HepG2 (cell line): ENCODE measurements around the gene HOXA11. TPM values are rescaled to one million over a fixed set of nuclear protein-coding genes. Genes with fewer than 3 reads are reported as not detected.
A peak's percentile ranks its signal among the peaks of the same experiment; 100 is the strongest.

ENCODE experiments used
- AKNA ChIP-seq: sonication (generic); formaldehyde crosslinking; IDR thresholded peaks from 2 replicates; pipeline ENCODE4 v1.4.0; 2020; ENCODE audit warnings: missing genetic modification reagents, borderline replicate concordance
- JDP2 ChIP-seq: sonication (generic); formaldehyde crosslinking; IDR thresholded peaks from 2 replicates; pipeline ENCODE4 v1.8.1; 2022; ENCODE audit warnings: missing genetic modification reagents, borderline replicate concordance
- NBN ChIP-seq: fragments of 450-650 bp; conservative IDR thresholded peaks from 2 replicates; pipeline ENCODE4 v1.6.1; 2017
- NCOR1 ChIP-seq: fragments of 200-600 bp; sonication (generic); IDR thresholded peaks from 2 replicates; pipeline ENCODE4 v1.7.0; 2017; ENCODE audit warnings: antibody characterized with exemption, low read length, borderline replicate concordance
- NONO ChIP-seq, 2 experiments: fragments of 450-650 bp in 1 of 2; sonication (generic) in 1 of 2; formaldehyde crosslinking in 1 of 2; IDR thresholded peaks in 1 of 2; conservative IDR thresholded peaks in 1 of 2; 2 replicates each; pipeline versions ENCODE4 v1.6.1 to v1.8.0; 2017 to 2022; ENCODE audit warnings: mild to moderate bottlenecking in 1 of 2, missing genetic modification reagents in 1 of 2, moderate library complexity in 1 of 2
- PTBP1 ChIP-seq: fragments of 200-400 bp; formaldehyde crosslinking; IDR thresholded peaks from 2 replicates; pipeline ENCODE4 v1.6.1; 2018; ENCODE audit warnings: low read length, low read depth; ENCODE audit not compliant: poor library complexity, severe bottlenecking
- RARA ChIP-seq: IDR thresholded peaks from 2 replicates; pipeline ENCODE4 v1.6.1; 2016; ENCODE audit warnings: missing genetic modification reagents, missing compliant biosample characterization
- SOX6 ChIP-seq, 2 experiments: fragments of 450-650 bp in 1 of 2; sonication (generic) in 1 of 2; formaldehyde crosslinking in 1 of 2; IDR thresholded peaks; 2 replicates each; pipeline versions ENCODE4 v1.4.0 to v1.6.1; 2017 to 2020; ENCODE audit warnings: antibody characterized with exemption in 1 of 2, mild to moderate bottlenecking in 1 of 2, missing genetic modification reagents in 1 of 2
- TCF7L2 ChIP-seq: IDR thresholded peaks from 2 replicates; pipeline ENCODE4 v1.6.1; 2011; ENCODE audit warnings: mild to moderate bottlenecking, low read depth, low read length, moderate library complexity
- THAP11 ChIP-seq: IDR thresholded peaks from 2 replicates; pipeline ENCODE4 v1.6.1; 2016; ENCODE audit warnings: missing biosample characterization, missing genetic modification reagents
- TIGD3 ChIP-seq: sonication (generic); formaldehyde crosslinking; IDR thresholded peaks from 2 replicates; pipeline ENCODE4 v1.5.1; 2020; ENCODE audit warnings: mild to moderate bottlenecking, missing genetic modification reagents, borderline replicate concordance
- ZC3H4 ChIP-seq: sonication (generic); formaldehyde crosslinking; IDR thresholded peaks from 2 replicates; pipeline ENCODE4 v1.4.0; 2020; ENCODE audit warnings: missing genetic modification reagents, borderline replicate concordance
- ZNF292 ChIP-seq: sonication (generic); formaldehyde crosslinking; IDR thresholded peaks from 2 replicates; pipeline ENCODE4 v1.8.1; 2022; ENCODE audit warnings: mild to moderate bottlenecking, low read depth, missing genetic modification reagents, borderline replicate concordance
- polyA plus RNA-seq, 8 experiments: library from polyadenylated mRNA; depleted of rRNA in 3 of 8; stranded (reverse) in 7 of 8; unstranded in 1 of 8; fragments of >200 nt; fragmentation: Illumina TruSeq in 4 of 8; extraction: Trizol in 4 of 8; gene quantifications; 2 replicates each; pipeline versions ENCODE4 v1.2.1 to v1.2.3, GENCODE V29; 2011 to 2016; ENCODE audit warnings: low read depth in 4 of 8, missing spikeins in 1 of 8, mixed read lengths in 1 of 8; ENCODE audit not compliant: insufficient read depth in 1 of 8
- total RNA-seq, 5 experiments: library from RNA; depleted of rRNA; stranded (reverse); fragments of >200 nt; fragmentation: Illumina TruSeq; extraction: Trizol; gene quantifications; 2 replicates each; pipeline ENCODE4 v1.2.3, GENCODE V29; 2016; ENCODE audit warnings: low read depth in 1 of 5
- TF ChIP-seq, protein P1 (sequence below): IDR thresholded peaks from 2 replicates; pipeline ENCODE4 v1.6.1; 2016; ENCODE audit warnings: missing biosample characterization, missing genetic modification reagents, low read depth
- TF ChIP-seq, protein P2 (sequence below): sonication (generic); formaldehyde crosslinking; IDR thresholded peaks from 2 replicates; pipeline ENCODE4 v1.4.0; 2020; ENCODE audit warnings: mild to moderate bottlenecking, missing genetic modification reagents

HOXA11 gene
- total and polyA plus RNA-seq, 2 of the 13 experiments (the other 11 are each of a cell fraction or from before 2014, with no cell fraction given), result not detected

GRCh38 chr7:27133409-27134231 lies 51.4 kb downstream of the HOXA11 start (continued):
- TF ChIP-seq, protein P1, sequence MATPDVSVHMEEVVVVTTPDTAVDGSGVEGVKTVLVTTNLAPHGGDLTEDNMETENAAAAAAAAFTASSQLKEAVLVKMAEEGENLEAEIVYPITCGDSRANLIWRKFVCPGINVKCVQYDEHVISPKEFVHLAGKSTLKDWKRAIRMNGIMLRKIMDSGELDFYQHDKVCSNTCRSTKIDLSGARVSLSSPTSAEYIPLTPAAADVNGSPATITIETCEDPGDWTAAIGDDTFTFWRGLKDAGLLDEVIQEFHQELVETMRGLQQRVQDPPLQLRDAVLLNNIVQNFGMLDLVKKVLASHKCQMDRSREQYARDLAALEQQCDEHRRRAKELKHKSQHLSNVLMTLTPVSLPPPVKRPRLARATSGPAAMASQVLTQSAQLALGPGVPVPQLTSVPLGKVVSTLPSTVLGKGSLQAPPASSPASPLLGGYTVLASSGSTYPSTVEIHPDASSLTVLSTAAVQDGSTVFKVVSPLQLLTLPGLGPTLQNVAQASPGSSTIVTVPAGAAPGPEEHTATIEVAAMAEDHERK (CRISPR knock-in tag), result no peak
- TF ChIP-seq RARA (CRISPR knock-in tag) (peak; percentile 100), TCF7L2 (no peak), NBN (no peak), AKNA (CRISPR knock-in tag) (no peak), NONO (IDR thresholded peaks at IDR 0.05) (no peak), NONO (CRISPR knock-in tag; conservative IDR thresholded peaks at IDR 0.05) (no peak), NCOR1 (peak; percentile 95), PTBP1 (no peak), ZNF292 (CRISPR knock-in tag) (peak; percentile 65; the same call in 1 of the 2 replicates), THAP11 (0 out of 2 replicates have a peak, but pooled peaks have one; percentile 17), TIGD3 (CRISPR knock-in tag) (no peak), JDP2 (CRISPR knock-in tag) (no peak), ZC3H4 (no peak), SOX6 (IDR thresholded peaks at IDR 0.05) (no peak), SOX6 (CRISPR knock-in tag; IDR thresholded peaks at IDR 0.05) (peak; percentile 90)
- TF ChIP-seq, protein P2, sequence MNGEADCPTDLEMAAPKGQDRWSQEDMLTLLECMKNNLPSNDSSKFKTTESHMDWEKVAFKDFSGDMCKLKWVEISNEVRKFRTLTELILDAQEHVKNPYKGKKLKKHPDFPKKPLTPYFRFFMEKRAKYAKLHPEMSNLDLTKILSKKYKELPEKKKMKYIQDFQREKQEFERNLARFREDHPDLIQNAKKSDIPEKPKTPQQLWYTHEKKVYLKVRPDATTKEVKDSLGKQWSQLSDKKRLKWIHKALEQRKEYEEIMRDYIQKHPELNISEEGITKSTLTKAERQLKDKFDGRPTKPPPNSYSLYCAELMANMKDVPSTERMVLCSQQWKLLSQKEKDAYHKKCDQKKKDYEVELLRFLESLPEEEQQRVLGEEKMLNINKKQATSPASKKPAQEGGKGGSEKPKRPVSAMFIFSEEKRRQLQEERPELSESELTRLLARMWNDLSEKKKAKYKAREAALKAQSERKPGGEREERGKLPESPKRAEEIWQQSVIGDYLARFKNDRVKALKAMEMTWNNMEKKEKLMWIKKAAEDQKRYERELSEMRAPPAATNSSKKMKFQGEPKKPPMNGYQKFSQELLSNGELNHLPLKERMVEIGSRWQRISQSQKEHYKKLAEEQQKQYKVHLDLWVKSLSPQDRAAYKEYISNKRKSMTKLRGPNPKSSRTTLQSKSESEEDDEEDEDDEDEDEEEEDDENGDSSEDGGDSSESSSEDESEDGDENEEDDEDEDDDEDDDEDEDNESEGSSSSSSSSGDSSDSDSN (CRISPR knock-in tag), result no peak
